ENCODE measurements around the gene POMZP3.
A peak's percentile ranks its signal among the peaks of the same experiment; 100 is the strongest.
"Not testable (repeated sequence)": the region's sequence is repeated elsewhere in the genome, so short reads cannot be mapped to it uniquely, and the experiment has no call there.

The POMZP3 gene

DNA sequence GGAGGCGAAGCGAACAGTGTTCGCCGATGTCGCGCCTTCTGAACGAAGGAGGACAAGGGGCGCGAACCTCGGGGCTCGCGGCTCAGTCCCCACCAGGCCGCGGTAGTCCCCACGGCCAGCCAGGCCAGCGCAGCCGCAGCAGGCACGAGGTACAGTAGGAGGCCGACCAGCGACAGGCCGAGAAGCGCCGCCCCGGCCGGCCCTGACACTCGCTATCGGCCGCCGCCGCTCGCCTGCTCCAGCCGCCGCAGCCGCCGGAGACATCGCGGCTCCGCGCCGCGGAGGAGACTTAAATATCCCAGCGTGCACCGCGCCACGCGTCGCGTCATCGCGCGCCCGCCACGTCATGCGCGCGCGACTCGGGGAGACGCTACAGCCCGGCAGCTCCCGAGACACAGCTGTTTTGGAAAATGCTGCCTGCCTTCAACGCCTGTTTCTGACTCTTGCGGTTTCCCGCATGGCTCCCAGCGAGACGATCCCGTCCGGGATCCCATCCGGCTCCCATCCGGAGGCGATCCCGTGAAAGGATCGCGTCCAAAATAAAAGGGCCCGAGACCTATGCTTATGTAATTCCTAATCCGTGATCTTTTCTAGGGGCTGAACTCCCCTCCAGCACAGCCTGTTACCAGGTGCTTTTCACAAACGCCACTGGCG is at the start of gene POMZP3:
Gene POMZP3 (minus strand): TSS at position 291 of the 654 bp plus-strand sequence. CDS start 1,215 bp downstream, outside the sequence.
- not testable (repeated sequence) for DNase-seq (ENCODE audit: low read depth)
- peak within 1 kb of the TSS; percentile 60 for H3K4me3 ChIP-seq (ENCODE audit: low read depth, low read length)

DNA sequence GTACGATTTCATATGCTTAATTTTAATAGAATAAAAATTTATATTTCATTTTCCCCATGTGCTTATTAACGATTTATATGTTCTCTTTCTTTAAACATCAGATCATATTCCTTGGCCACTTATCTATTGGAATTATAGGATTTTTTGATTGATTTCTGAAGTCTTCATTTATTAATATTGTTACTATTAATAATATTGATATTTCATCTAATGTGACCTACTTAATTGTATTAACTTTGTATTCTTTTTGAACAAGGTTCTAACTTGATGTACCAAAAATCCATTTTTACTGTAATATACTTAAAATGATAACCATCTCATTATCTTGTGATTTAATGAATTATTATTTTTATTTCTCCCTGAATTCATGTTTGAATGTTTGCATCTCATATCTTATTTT is 48.7 kb upstream of the POMZP3 start:
- DNase-seq (ENCODE audit: low read depth); H3K4me3 ChIP-seq (ENCODE audit: low read depth, low read length): not testable (repeated sequence)

DNA sequence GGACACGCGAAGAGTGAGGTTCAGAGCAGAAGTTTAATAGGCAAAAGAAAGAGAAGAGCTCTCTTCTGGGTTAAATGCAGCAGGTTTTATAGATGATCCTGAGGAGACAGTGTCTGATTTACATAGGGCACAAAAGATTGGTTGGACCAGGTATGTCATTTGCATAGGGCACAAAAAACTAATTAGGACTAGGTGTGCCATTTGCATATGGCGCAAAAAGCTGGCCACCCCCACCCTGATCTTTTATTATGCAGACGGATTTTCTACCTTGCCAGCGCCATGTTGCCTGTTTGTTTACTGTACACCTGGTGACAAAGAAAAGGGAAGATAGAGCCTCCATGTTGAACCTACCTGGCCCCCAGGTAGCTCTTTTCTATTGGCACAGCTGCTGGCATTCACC is 46.3 kb upstream of the POMZP3 start:
- H3K4me3 ChIP-seq (ENCODE audit: low read depth, low read length); DNase-seq (ENCODE audit: low read depth): not testable (repeated sequence)

DNA sequence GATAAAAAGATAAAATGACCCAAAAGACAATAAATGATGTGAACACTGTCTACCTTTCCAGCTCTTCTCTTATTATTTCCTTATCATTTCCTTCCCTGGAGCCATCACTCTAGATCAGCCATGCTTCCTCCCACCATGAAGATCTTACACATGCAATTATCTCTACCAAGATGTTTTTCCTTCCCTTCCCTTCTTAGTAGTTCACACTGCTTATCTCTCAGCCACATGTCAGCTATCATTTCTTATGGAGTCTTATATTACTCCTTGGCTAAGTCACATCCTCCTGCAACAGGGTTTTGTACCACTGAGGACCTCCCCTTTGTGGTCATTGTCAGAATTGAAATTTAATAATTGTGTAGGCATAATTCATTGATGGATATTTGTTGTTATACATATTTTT is 32.1 kb upstream of the POMZP3 start:
- DNase-seq (ENCODE audit: low read depth); H3K4me3 ChIP-seq (ENCODE audit: low read depth, low read length): not testable (repeated sequence)

DNA sequence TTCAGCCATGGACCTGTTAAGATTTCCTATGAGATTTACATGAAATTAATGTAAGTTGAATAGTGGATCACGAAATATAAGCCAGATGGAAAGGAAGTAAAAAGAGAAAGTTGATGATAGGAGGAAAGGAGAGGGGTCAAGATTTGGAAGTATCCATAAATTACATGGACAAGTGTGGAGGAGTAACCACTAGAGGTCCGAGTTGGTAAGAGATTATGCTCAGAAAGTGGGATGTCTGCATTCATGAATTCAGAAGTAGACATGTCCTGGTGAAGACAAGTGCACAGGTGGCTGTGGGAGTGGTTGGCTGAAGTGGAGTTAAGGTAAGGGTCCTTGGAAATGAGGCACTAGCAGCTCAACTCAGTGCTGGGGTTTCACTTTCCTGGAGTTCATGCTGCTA is 29.3 kb upstream of the POMZP3 start:
- DNase-seq (ENCODE audit: low read depth); H3K4me3 ChIP-seq (ENCODE audit: low read depth, low read length): not testable (repeated sequence)

DNA sequence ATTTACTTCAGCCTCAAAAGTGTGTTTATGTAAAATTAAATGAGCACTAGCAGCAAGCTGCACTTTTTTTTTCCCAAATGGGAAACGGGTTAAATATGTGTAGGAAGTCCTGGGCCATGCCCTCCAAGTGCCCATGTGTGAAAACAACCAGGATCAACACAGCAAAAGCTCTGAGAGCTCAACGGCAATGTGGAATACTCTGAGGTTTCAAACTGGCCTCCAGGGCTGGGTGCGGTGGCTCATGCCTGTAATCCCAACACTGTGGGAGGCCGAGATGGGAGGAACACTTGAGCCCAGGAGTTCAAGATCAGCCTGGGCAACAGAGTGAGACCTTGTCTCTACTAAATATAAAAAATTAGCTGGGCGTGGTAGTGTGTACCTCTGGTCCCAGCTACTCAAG is 15.5 kb upstream of the POMZP3 start:
- not testable (repeated sequence) for H3K4me3 ChIP-seq (ENCODE audit: low read depth, low read length); DNase-seq (ENCODE audit: low read depth)

DNA sequence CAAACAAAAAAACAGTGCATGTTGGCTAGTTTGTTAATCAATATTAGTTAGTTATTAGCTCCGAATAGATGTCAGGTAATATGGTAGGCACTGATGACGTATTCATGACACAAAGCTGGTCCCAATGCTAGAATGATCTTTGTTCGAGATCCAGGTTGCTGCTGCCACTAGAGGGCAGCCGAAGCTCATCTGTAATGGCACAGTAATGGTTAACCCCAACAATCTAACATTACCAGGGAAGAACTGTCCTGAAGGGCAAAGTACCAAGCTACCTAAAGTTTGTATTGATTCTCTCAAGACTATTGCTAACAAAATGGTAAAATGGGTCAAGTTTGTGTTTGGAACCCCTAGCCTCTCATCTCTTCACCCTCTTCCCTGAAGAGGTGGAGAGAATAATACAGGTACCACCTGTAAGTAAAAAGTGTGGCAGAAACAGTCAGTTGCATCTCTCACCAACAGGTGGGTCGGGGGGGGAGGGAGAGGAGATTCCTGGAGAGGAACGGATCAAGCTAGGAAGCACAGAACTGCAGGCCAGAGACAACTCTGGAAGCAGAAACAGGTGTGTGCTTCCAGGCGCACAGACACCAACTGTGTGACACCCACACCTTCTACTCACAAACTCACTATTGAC is 10.1 kb upstream of the POMZP3 start:
- not testable (repeated sequence) for DNase-seq (ENCODE audit: low read depth); H3K4me3 ChIP-seq (ENCODE audit: low read depth, low read length)

DNA sequence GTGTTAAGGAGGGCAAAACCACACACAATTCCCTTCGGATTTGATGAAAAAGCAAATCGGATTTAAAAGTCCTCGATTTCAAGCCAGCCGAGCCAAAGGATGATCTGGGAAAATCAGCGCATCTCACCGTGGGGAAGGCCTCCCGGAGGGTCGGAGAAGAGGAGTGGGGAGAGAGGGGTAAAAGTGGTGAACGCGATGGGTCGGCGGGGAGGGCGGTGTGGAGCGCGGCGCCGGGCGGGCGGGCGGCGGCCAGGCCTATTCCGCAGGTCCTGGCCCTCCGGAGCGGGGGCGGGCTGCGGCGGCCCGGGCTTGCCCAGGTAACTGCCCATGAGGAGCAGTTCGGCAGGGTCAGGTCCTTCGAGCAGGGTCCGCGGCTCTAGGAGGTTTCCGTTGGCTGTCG is 498 bp downstream of the POMZP3 start:
- not testable (repeated sequence) for DNase-seq (ENCODE audit: low read depth)
- peak overlapping the region; percentile 60 for H3K4me3 ChIP-seq (ENCODE audit: low read depth, low read length)

DNA sequence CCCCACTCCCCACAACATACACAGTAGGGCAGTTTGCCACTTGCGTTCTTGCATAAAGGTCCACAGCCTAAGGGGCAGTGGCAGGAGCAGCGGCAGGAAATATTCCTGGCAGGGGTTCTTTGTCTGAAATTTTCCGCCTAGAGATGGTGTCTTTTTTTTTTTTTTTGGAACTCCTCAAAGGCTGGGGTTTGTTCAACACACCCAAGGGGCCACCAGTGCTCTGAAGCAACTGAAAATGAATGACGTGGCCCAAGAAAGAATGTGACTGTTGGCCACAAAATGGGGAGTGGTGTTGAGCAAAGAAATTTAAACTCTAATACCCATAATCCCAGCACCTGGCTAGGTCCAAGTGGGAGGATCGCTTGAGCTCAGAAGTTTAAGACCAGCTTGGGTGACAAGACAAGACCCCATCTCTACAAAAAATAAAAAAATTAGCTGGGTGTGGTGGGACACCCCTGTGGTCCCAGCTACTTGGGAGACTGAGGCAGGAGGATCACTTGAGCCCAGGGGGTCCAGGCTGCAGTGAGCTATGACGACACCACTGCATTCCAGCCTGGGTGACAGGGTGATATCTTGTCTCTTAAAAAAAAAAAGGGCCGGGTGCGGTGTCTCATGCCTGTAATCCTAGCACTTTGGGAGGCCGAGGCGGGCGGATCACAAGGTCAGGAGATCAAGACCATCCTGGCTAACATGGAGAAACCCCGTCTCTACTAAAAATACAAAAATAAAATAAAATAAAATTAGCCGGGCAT is 7.5 kb downstream of the POMZP3 start:
- not testable (repeated sequence) for H3K4me3 ChIP-seq (ENCODE audit: low read depth, low read length); DNase-seq (ENCODE audit: low read depth)

DNA sequence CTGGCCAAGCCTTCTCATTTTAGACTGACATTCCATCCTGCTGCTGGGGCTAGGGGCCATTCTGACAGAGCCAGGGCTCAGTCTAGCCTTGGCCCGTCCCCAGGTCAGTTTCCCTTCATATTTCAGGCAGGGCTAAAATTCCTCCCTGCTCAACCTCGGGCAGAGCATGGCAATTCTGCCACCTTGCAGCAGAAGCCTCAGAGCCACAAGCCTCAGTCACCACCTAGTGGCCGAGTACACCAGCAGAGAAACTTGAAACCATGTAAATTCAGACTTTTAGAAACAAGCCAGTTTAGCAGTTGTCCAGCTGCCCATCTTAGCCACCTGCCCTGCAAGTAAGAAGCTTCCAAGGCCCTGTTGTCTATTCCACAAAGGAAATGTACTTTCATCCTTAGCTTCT is 13.3 kb downstream of the POMZP3 start:
- H3K4me3 ChIP-seq (ENCODE audit: low read depth, low read length); DNase-seq (ENCODE audit: low read depth): not testable (repeated sequence)

DNA sequence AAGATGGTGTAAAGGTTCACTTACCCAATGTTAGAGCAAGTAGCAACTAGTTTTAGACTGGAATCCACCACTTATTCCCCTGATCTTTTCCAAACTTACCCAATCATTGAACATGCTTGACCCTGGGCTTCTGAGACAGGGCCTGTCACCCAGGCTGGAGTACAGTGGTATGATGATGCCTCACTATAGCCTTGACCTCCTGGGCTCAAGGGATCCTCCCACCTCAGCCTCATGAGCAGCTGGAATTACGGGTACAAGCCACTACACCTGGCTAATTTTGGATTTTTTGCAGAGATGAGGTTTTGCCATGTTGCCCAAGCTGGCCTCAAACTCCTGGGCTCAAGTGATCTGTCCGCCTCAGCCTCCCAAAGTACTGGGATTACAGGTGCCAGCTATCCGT is 14.8 kb downstream of the POMZP3 start:
- DNase-seq (ENCODE audit: low read depth); H3K4me3 ChIP-seq (ENCODE audit: low read depth, low read length): not testable (repeated sequence)

DNA sequence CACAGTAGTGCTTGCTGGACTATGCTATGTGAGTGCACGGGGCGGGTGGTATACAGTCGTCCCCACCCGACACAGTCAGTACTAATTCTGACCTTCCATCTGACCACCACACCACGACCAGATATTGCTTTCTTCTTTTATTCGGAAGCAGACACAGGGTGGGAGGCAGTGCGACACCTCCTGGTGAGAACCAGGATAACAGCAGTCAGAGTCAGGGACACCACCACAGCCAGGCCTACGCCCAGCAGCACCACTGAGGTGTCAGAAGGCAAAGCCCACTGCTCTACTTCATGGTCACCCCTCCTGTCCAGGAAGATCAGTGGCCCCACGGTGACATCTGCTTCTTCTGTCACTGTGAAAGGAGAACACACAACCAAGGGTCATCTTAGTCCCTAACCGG is 17.2 kb downstream of the POMZP3 start:
- not testable (repeated sequence) for DNase-seq (ENCODE audit: low read depth); H3K4me3 ChIP-seq (ENCODE audit: low read depth, low read length)

DNA sequence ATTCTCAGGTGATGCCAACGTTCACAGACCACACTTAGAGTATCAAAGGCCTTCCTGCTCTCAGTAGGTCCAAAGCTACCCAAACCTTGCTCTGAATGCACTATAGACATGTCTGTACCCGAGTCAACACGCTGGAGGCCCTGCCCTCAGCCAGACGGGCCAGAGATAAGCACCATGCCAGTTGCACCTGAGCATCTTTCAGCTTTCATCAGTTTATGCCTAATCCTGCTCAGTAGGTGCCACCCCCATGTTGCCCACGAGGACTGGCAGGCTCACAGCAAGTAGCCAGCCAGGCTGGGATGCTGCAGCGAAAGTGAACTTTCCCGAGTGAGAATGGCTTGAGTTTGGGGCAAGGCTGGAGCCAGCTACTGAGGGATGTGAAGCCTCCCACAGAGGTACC is 18.6 kb downstream of the POMZP3 start:
- H3K4me3 ChIP-seq (ENCODE audit: low read depth, low read length); DNase-seq (ENCODE audit: low read depth): not testable (repeated sequence)

DNA sequence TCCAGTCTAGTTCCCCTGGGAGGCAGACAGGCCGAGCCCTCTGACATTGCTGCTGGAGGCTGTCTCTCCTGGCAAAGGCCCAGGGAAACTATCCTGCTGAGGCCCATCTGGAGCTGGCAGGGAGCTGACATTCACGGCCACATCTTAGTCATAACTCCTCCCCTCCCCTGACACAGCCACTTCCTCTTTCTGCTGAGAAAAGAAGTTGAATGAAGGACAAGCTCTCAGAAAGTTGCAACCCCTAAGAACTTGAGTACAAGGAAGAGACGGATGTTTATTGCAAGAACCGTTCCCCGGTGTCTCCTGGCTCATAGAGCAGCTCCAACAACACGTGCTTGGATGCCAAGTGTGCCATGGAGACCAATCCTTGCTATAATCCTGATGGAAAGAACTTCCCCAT is 21.1 kb downstream of the POMZP3 start:
- not testable (repeated sequence) for H3K4me3 ChIP-seq (ENCODE audit: low read depth, low read length)
- DNase-seq (ENCODE audit: low read depth): peak; percentile 59

DNA sequence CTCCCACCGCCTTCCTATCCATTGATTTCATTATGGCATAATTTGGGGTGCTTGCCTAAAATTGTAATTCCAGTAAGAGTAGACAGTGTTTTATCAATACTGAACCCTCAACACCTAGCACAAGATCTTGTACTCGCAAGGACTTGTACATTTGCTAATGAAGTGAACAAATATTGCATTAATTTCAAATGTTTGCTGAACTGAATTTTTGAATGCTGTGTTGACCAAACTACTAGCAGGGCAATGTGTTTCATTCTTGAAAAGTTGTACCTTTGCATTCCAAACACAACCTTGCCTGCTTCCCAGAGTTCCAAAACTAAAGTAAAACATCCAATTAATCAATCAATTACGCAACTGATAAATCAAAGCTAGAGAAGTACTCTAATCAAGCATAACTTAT is 26.4 kb downstream of the POMZP3 start:
- not testable (repeated sequence) for DNase-seq (ENCODE audit: low read depth); H3K4me3 ChIP-seq (ENCODE audit: low read depth, low read length)

DNA sequence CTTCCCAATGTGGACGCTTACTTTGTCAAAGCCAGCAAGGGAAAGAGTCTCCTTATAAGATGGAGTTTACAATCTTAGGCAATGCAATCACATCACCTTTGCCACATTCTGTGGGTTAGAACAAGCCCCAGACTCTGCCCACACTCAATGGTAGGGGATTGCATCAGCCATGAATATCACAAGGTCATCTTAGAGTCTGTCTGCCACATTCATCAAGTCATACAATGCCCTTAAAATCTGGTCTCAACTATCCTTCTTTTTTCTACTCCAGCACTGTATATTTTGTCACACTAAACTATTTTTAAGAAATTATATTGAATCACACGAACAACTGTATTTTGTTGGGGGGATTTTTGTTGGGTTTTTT is 27.0 kb downstream of the POMZP3 start:
- not testable (repeated sequence) for H3K4me3 ChIP-seq (ENCODE audit: low read depth, low read length); DNase-seq (ENCODE audit: low read depth)

DNA sequence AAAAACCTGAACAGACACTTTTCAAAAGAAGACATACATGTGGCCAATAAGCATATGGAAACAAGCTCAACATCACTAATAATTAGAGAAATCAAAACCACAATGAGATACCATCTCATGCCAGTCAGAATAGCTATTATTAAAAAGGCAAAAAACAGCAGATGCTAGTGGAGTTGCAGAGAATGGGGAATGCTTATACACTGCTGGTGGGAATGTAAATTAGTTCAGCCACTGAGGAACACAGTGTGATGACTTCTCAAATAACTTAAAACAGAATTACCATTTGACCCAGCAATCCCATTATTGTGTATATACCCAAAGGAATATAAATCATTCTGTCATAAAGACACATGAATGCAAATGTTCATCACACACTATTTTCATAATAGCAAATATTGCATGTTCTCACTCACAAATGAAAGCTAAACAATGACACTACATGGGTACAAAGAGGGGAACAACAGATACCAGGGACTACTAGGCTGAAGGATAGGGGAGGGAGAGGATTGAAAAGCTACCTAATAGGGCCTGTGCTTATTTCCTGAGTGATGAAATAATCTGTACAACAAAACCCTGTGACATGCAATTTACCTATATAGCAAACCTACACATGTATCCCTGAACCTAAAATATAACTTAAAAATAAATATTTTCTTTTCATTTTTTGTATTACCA is 28.4 kb downstream of the POMZP3 start:
- not testable (repeated sequence) for DNase-seq (ENCODE audit: low read depth); H3K4me3 ChIP-seq (ENCODE audit: low read depth, low read length)

DNA sequence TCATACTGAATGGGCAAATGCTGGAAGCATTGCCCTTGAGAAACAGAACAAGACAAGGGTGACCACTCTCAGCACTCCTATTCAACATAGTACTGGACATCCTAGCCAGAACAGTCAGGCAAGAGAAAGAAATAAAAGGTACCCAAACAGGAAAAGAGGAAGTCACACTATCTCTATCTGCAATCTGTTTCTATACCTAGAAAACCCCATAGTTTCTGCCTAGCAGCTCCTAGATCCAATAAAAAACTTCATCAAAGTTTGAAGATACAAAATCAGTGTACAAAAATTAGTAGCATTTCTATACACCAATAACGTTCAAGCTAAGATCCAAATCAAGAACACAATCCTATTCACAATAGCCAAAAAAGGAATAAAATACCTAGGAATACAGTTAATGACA is 29.8 kb downstream of the POMZP3 start:
- DNase-seq (ENCODE audit: low read depth): not testable (repeated sequence)

DNA sequence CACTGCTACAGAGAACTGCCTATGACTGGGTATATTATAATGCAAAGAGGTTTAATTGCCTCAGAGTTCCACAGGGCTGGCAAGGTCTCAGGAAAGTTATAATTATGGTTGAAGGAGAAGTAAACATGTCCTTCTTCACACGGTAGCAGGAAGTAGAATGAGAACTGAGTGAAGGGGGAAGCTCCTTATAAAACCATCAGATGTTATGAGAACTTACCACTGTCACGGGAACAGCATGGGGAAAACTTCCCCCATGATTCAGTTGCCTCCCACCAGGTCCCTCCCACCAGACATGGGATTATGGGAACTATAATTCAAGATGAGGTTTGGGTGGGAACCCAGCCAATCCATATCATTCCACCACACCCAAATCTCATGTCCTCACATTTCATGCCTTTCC is 34.4 kb downstream of the POMZP3 start:
- H3K4me3 ChIP-seq (ENCODE audit: low read depth, low read length); DNase-seq (ENCODE audit: low read depth): not testable (repeated sequence)

More for the DNA sequence above, 29.8 kb downstream of the POMZP3 start:
- not testable (repeated sequence) for H3K4me3 ChIP-seq (ENCODE audit: low read depth, low read length)

Data from LNCaP clone FGC (cell line).